Hepatocyte (in vitro differentiated cells): ENCODE data around the gene SPTBN5.

Source experiments
- EZH2 ChIP-seq: fragments of 200-600 bp; sonication (generic); IDR thresholded peaks from 2 replicates; pipeline ENCODE4 v1.6.1; 2016; ENCODE audit warnings: antibody characterized with exemption, mild to moderate bottlenecking, borderline replicate concordance
- EZH2phosphoT487 ChIP-seq: fragments of 200-600 bp; sonication (generic); IDR thresholded peaks from one replicate; pipeline ENCODE4 v1.6.1; 2018; ENCODE audit warnings: antibody characterized with exemption, mild to moderate bottlenecking, low read depth, moderate library complexity; ENCODE audit not compliant: unreplicated experiment, severe bottlenecking
- TF ChIP-seq, protein P1 (sequence below): fragments of 200-600 bp; sonication (generic); IDR thresholded peaks from 2 replicates; pipeline ENCODE4 v1.5.1; 2016; ENCODE audit warnings: antibody characterized with exemption, mild to moderate bottlenecking; ENCODE audit not compliant: poor library complexity

DNA sequence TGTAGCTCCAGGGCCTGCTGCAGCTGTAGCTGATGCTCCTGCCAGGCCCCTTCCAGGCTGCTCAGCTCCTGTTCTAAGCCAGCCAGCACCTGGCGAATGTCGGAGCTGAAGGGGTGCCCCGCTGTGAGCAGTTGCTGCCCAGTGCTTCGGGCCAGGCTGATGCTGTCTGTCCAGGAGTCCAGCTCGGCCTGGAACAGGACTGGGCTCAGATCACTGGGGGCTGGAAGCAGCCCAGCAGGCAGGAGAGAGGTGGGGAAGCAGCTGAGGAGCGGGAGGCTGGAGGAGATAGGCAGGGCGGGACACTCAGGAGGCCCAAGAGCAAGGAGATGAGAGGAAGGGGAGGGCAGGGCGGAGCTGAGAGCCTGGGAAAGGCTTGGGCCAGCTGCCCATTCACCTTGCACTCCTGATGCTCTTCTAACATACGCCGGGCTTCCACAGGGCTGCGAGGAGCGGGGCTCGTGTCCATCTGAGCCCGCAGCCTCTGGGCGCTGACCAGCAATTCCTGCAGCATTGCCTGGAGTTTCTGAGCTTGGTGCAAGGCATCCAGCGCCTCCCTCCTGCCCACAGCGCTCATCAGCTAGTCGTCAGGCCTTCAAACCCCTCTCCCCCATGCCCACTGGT is 32.0 kb downstream of the SPTBN5 start:
- TF ChIP-seq, protein P1, sequence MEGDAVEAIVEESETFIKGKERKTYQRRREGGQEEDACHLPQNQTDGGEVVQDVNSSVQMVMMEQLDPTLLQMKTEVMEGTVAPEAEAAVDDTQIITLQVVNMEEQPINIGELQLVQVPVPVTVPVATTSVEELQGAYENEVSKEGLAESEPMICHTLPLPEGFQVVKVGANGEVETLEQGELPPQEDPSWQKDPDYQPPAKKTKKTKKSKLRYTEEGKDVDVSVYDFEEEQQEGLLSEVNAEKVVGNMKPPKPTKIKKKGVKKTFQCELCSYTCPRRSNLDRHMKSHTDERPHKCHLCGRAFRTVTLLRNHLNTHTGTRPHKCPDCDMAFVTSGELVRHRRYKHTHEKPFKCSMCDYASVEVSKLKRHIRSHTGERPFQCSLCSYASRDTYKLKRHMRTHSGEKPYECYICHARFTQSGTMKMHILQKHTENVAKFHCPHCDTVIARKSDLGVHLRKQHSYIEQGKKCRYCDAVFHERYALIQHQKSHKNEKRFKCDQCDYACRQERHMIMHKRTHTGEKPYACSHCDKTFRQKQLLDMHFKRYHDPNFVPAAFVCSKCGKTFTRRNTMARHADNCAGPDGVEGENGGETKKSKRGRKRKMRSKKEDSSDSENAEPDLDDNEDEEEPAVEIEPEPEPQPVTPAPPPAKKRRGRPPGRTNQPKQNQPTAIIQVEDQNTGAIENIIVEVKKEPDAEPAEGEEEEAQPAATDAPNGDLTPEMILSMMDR, result no peak
- TF ChIP-seq EZH2phosphoT487, result no peak
- no peak for TF ChIP-seq EZH2
